HepG2 (cell line): ENCODE data around the gene FGF9.

Experiments
- CREB1 ChIP-seq, 2 experiments: fragments of 450-650 bp in 1 of 2; IDR thresholded peaks; 2 replicates each; pipeline ENCODE4 v1.6.1; 2016 to 2017; ENCODE audit warnings: control low read depth in 1 of 2, mild to moderate bottlenecking in 1 of 2, missing compliant biosample characterization in 1 of 2, missing genetic modification characterization in 1 of 2
- KAT7 ChIP-seq: IDR thresholded peaks from 2 replicates; pipeline ENCODE4 v1.6.1; 2018; ENCODE audit warnings: borderline replicate concordance, missing compliant biosample characterization
- NR2F2 ChIP-seq: IDR thresholded peaks from 2 replicates; pipeline ENCODE4 v1.6.1; 2012; ENCODE audit warnings: low read depth, inconsistent platforms, borderline replicate concordance
- NR3C1 ChIP-seq: sonication (generic); formaldehyde crosslinking; IDR thresholded peaks from 2 replicates; pipeline ENCODE4 v1.4.0; 2020; ENCODE audit warnings: missing genetic modification reagents
- POLR2A ChIP-seq, 2 experiments: IDR thresholded peaks; 2 replicates each; pipeline ENCODE4 v1.6.1; 2011; ENCODE audit warnings: low read depth in 2 of 2, low read length in 2 of 2, mild to moderate bottlenecking in 1 of 2, moderate library complexity in 1 of 2; ENCODE audit not compliant: insufficient read depth in 1 of 2
- YY1 ChIP-seq: IDR thresholded peaks from 2 replicates; pipeline ENCODE4 v1.6.1; 2011; ENCODE audit warnings: low read length, low read depth, moderate library complexity, mild to moderate bottlenecking; ENCODE audit not compliant: insufficient read depth, insufficient replicate concordance
- ZBTB8A ChIP-seq: sonication (generic); formaldehyde crosslinking; IDR thresholded peaks from 2 replicates; pipeline ENCODE4 v1.4.0; 2020; ENCODE audit warnings: mild to moderate bottlenecking, low read depth, missing genetic modification reagents, borderline replicate concordance
- ZNF431 ChIP-seq: sonication (generic); formaldehyde crosslinking; IDR thresholded peaks from 2 replicates; pipeline ENCODE4 v1.9.0; 2022; ENCODE audit warnings: missing genetic modification reagents, low read depth, mild to moderate bottlenecking, borderline replicate concordance
- ZNF883 ChIP-seq: sonication (generic); formaldehyde crosslinking; IDR thresholded peaks from 2 replicates; pipeline ENCODE4 v1.5.1; 2020; ENCODE audit warnings: mild to moderate bottlenecking, missing genetic modification reagents; ENCODE audit errors: not compliant biosample characterization
- TF ChIP-seq, protein P1 (sequence below): sonication (generic); formaldehyde crosslinking; IDR thresholded peaks from 2 replicates; pipeline ENCODE4 v1.8.1; 2023; ENCODE audit warnings: mild to moderate bottlenecking, missing genetic modification reagents, borderline replicate concordance
- TF ChIP-seq, protein P2 (sequence below): sonication (generic); formaldehyde crosslinking; IDR thresholded peaks from 2 replicates; pipeline ENCODE4 v1.4.0; 2020; ENCODE audit warnings: missing genetic modification reagents

DNA sequence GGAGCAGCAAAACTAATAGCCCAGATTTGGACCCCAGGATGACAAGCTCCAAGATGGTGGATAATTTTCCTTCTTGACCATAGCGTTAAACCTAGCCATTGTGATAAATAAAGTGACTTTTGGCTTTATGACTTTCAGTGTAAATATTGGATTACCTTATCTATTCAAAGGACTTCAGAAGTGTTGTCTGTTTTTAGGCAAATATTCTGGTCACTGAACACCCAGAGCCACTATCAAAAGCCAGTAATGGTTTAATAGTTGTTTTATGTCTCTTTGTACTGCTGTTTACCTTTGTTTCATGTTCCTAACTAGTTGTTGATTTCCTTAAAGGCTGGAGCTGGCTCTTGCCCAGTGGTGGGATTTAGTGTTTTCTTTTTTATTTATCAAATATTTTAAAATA, 81.6 kb downstream of the FGF9 start:
- TF ChIP-seq NR3C1 (CRISPR knock-in tag) (no peak), YY1 (no peak), NR2F2 (no peak), ZBTB8A (CRISPR knock-in tag) (no peak), ZNF431 (CRISPR knock-in tag) (no peak), CREB1 (IDR thresholded peaks at IDR 0.05) (no peak), CREB1 (CRISPR knock-in tag; IDR thresholded peaks at IDR 0.05) (no peak), ZNF883 (CRISPR knock-in tag) (no peak), KAT7 (CRISPR knock-in tag) (no peak), POLR2A (IDR thresholded peaks at IDR 0.05; ENCODE audit: insufficient read depth in 1 of 2, low read depth in 2 of 2, low read length in 2 of 2) (no peak)
- TF ChIP-seq, protein P1, sequence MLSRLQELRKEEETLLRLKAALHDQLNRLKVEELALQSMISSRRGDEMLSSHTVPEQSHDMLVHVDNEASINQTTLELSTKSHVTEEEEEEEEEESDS (CRISPR knock-in tag) = no peak
- TF ChIP-seq, protein P2, sequence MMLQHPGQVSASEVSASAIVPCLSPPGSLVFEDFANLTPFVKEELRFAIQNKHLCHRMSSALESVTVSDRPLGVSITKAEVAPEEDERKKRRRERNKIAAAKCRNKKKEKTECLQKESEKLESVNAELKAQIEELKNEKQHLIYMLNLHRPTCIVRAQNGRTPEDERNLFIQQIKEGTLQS = no peak
